Measurements from ENCODE around the gene SGIP1. TPM values are rescaled to one million over a fixed set of nuclear protein-coding genes. Genes with fewer than 3 reads are reported as not detected.

Gene SGIP1
- polyA plus RNA-seq, 1 of the 3 experiments (the other 2 are of a cell fraction), result 15.5 TPM

DNA sequence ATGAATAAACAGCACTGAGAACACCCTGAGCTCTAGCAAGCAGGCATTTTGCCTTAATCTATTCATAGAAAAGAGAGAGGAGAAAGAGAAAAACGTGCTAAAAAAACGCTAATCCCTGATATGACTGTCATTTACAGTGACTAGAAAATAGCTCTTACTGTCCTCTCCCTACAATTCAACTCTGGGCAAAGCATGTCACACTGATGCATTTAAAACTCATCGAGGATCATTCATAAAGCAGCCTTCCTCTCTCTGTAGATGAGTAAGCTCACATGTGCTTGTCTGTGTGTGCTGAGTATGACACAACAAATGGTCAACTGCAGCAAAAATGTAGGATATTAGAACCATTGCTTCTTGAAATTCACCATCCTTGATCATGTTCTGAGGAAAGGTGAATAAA lies 109.0 kb downstream of the SGIP1 start:
- no peak overlapping the region for H3K4me3 ChIP-seq (ENCODE audit: low read depth in 2 of 2, low read length in 1 of 2)
- DNase-seq, result no peak
- ChIA-PET CTCF (no interaction called here), POLR2A (no interaction called here)
- no peaks in the 10 kb centered on the region for H3K9me3 ChIP-seq
- peaks cover 9% of the 10 kb centered on the region for H3F3A ChIP-seq (replicated peaks; ENCODE audit: insufficient read depth)
- no peak overlapping the region for H2AFZ ChIP-seq (ENCODE audit: low read depth)
- WGBS (ENCODE audit: low lambda C conversion rate), result 69% methylated on average over 3 of the region's 3 CpGs
- no peaks in the 10 kb centered on the region; a peak in 1 of 4 replicates for H3K4me1 ChIP-seq (ENCODE audit: control insufficient read depth in 1 of 2, insufficient read depth in 2 of 2, low read depth in 1 of 2, low read length in 1 of 2)
- peaks cover 15 to 76% of the 10 kb centered on the region in 2 experiments for H3K36me3 ChIP-seq (replicated peaks in 1 of 2; ENCODE audit: control insufficient read depth in 1 of 2, insufficient read depth in 2 of 2, low read length in 1 of 2)
- H3K9ac ChIP-seq, result no peak overlapping the region
- no peaks in the 10 kb centered on the region for H3K27me3 ChIP-seq (ENCODE audit: insufficient read depth)
- TF ChIP-seq SMC3 (IDR thresholded peaks at IDR 0.05; ENCODE audit: low read depth, low read length) (no peak), ELF1 (IDR thresholded peaks at IDR 0.05) (no peak), MXI1 (IDR thresholded peaks at IDR 0.05; ENCODE audit: low read depth, low read length) (no peak), JUND (IDR thresholded peaks at IDR 0.05) (no peak)
- TF ChIP-seq, protein P1, sequence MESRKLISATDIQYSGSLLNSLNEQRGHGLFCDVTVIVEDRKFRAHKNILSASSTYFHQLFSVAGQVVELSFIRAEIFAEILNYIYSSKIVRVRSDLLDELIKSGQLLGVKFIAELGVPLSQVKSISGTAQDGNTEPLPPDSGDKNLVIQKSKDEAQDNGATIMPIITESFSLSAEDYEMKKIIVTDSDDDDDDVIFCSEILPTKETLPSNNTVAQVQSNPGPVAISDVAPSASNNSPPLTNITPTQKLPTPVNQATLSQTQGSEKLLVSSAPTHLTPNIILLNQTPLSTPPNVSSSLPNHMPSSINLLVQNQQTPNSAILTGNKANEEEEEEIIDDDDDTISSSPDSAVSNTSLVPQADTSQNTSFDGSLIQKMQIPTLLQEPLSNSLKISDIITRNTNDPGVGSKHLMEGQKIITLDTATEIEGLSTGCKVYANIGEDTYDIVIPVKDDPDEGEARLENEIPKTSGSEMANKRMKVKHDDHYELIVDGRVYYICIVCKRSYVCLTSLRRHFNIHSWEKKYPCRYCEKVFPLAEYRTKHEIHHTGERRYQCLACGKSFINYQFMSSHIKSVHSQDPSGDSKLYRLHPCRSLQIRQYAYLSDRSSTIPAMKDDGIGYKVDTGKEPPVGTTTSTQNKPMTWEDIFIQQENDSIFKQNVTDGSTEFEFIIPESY (IDR thresholded peaks at IDR 0.05; ENCODE audit: borderline replicate concordance, low read depth), result no peak
- TF ChIP-seq, protein P2, sequence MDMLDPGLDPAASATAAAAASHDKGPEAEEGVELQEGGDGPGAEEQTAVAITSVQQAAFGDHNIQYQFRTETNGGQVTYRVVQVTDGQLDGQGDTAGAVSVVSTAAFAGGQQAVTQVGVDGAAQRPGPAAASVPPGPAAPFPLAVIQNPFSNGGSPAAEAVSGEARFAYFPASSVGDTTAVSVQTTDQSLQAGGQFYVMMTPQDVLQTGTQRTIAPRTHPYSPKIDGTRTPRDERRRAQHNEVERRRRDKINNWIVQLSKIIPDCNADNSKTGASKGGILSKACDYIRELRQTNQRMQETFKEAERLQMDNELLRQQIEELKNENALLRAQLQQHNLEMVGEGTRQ (IDR thresholded peaks at IDR 0.05; ENCODE audit: borderline replicate concordance, low read depth, low read length), result no peak
- H3K79me2 ChIP-seq (ENCODE audit: insufficient read depth), result no peaks in the 10 kb centered on the region
- no peaks in the 10 kb centered on the region for H3K9me2 ChIP-seq
- H3K4me2 ChIP-seq, result no peak overlapping the region
- no peak overlapping the region for H3K27ac ChIP-seq (ENCODE audit: low read depth in 2 of 2, low read length in 1 of 2)
- H4K20me1 ChIP-seq (ENCODE audit: insufficient read depth), result no peaks in the 10 kb centered on the region

DNA sequence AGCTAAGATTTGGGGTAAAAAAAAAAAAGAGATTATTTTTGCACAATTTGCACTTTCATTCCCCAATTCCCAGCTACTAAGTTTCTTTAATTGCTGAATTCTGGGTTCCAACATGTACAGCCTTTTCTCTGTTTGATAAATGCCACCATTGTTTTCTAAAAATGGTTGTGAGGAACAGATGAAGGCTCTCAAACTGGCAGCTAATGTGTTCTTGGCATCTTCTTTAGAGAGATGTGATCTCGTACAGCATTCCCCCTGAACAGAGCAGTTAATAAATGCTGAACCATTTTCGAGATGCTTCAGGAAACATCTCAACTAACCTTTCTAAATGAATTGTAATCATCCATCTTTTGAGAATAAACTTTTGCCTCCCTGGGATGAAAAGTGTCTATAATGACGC lies 110.4 kb downstream of the SGIP1 start:
- H3K4me2 ChIP-seq, result no peak overlapping the region
- ChIA-PET CTCF (no interaction called here), POLR2A (no interaction called here)
- H3K4me3 ChIP-seq (ENCODE audit: low read depth in 2 of 2, low read length in 1 of 2), result no peak overlapping the region
- no peaks in the 10 kb centered on the region for H4K20me1 ChIP-seq (ENCODE audit: insufficient read depth)
- no peaks in the 10 kb centered on the region for H3K27me3 ChIP-seq (ENCODE audit: insufficient read depth)
- H3K9me2 ChIP-seq, result no peaks in the 10 kb centered on the region
- TF ChIP-seq MXI1 (IDR thresholded peaks at IDR 0.05; ENCODE audit: low read depth, low read length) (no peak), YY1 (IDR thresholded peaks at IDR 0.05; ENCODE audit: low read depth) (no peak), MEF2A (IDR thresholded peaks at IDR 0.05; ENCODE audit: borderline replicate concordance, low read depth) (no peak)
- TF ChIP-seq, protein P3, sequence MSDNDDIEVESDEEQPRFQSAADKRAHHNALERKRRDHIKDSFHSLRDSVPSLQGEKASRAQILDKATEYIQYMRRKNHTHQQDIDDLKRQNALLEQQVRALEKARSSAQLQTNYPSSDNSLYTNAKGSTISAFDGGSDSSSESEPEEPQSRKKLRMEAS (IDR thresholded peaks at IDR 0.05; ENCODE audit: low read depth), result no peak
- TF ChIP-seq, protein P4, sequence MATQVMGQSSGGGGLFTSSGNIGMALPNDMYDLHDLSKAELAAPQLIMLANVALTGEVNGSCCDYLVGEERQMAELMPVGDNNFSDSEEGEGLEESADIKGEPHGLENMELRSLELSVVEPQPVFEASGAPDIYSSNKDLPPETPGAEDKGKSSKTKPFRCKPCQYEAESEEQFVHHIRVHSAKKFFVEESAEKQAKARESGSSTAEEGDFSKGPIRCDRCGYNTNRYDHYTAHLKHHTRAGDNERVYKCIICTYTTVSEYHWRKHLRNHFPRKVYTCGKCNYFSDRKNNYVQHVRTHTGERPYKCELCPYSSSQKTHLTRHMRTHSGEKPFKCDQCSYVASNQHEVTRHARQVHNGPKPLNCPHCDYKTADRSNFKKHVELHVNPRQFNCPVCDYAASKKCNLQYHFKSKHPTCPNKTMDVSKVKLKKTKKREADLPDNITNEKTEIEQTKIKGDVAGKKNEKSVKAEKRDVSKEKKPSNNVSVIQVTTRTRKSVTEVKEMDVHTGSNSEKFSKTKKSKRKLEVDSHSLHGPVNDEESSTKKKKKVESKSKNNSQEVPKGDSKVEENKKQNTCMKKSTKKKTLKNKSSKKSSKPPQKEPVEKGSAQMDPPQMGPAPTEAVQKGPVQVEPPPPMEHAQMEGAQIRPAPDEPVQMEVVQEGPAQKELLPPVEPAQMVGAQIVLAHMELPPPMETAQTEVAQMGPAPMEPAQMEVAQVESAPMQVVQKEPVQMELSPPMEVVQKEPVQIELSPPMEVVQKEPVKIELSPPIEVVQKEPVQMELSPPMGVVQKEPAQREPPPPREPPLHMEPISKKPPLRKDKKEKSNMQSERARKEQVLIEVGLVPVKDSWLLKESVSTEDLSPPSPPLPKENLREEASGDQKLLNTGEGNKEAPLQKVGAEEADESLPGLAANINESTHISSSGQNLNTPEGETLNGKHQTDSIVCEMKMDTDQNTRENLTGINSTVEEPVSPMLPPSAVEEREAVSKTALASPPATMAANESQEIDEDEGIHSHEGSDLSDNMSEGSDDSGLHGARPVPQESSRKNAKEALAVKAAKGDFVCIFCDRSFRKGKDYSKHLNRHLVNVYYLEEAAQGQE (IDR thresholded peaks at IDR 0.05; ENCODE audit: low read depth, low read length), result no peak
- TF ChIP-seq, protein P2 (IDR thresholded peaks at IDR 0.05; ENCODE audit: borderline replicate concordance, low read depth, low read length), result no peak
- no peak overlapping the region for H3K27ac ChIP-seq (ENCODE audit: low read depth in 2 of 2, low read length in 1 of 2)
- DNase-seq, result no peak
- peaks cover 16 to 90% of the 10 kb centered on the region in 2 experiments for H3K36me3 ChIP-seq (replicated peaks in 1 of 2; ENCODE audit: control insufficient read depth in 1 of 2, insufficient read depth in 2 of 2, low read length in 1 of 2)
- no peak overlapping the region for H3K9ac ChIP-seq
- peaks cover 9% of the 10 kb centered on the region for H3F3A ChIP-seq (replicated peaks; ENCODE audit: insufficient read depth)
- H2AFZ ChIP-seq (ENCODE audit: low read depth), result no peak overlapping the region
- H3K79me2 ChIP-seq (ENCODE audit: insufficient read depth), result no peaks in the 10 kb centered on the region
- no peaks in the 10 kb centered on the region for H3K9me3 ChIP-seq
- WGBS (ENCODE audit: low lambda C conversion rate), result 85% methylated on average over 3 of the region's 3 CpGs
- no peaks in the 10 kb centered on the region; a peak in 1 of 4 replicates for H3K4me1 ChIP-seq (ENCODE audit: control insufficient read depth in 1 of 2, insufficient read depth in 2 of 2, low read depth in 1 of 2, low read length in 1 of 2)

Measured in SK-N-SH (cell line).